ENCODE data around the gene MCOLN3.
"Not testable (repeated sequence)": the region's sequence is repeated elsewhere in the genome, so short reads cannot be mapped to it uniquely, and the experiment has no call there.

DNA sequence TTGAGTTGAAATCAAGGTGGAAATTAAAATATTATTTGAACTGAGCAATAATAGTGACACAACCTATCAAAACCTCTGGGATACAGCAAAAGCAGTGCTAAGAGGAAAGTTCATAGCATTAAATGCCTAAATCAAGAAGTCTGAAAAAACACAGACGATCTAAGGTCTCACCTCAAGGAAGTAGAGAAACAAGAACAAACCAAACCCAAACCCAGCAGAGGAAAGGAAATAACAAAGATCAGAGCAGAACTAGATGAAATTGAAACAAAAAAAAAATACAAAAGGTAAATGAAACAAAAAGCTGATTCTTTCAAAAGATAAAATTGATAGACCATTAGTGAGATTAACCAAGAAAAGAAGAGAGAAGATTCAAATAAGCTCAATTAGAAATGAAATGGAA lies 42.7 kb downstream of the MCOLN3 start:
- TF ChIP-seq, protein P1, sequence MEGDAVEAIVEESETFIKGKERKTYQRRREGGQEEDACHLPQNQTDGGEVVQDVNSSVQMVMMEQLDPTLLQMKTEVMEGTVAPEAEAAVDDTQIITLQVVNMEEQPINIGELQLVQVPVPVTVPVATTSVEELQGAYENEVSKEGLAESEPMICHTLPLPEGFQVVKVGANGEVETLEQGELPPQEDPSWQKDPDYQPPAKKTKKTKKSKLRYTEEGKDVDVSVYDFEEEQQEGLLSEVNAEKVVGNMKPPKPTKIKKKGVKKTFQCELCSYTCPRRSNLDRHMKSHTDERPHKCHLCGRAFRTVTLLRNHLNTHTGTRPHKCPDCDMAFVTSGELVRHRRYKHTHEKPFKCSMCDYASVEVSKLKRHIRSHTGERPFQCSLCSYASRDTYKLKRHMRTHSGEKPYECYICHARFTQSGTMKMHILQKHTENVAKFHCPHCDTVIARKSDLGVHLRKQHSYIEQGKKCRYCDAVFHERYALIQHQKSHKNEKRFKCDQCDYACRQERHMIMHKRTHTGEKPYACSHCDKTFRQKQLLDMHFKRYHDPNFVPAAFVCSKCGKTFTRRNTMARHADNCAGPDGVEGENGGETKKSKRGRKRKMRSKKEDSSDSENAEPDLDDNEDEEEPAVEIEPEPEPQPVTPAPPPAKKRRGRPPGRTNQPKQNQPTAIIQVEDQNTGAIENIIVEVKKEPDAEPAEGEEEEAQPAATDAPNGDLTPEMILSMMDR (conservative IDR thresholded peaks at IDR 0.05) = not testable (repeated sequence)
- TF ChIP-seq EZH2 (IDR thresholded peaks at IDR 0.05; ENCODE audit: low read depth) = not testable (repeated sequence)

Measured in PC-9 (cell line).